NCI-H460 (cell line): ENCODE data around the gene AGPAT2. TPM values are rescaled to one million over a fixed set of nuclear protein-coding genes. Genes with fewer than 3 reads are reported as not detected.
A peak's percentile ranks its signal among the peaks of the same experiment; 100 is the strongest.

ENCODE experiments used
- DNase-seq: peaks from one replicate; pipeline ENCODE4 v3.0.0-alpha.2; 2016; ENCODE audit warnings: low read depth; ENCODE audit errors: extremely low read depth
- small RNA-seq, 2 experiments: library from RNA; depleted of rRNA; stranded (forward); fragments of <200 nt; gene quantifications; one replicate each; pipeline ENCODE3, GENCODE V24; 2014
- total RNA-seq: library from RNA; depleted of rRNA; stranded (reverse); fragments of >200 nt; shearing (Covaris generic); gene quantifications from 2 replicates; pipeline ENCODE4 v1.2.3, GENCODE V29; 2014; rRNA removed

The AGPAT2 gene
- total RNA-seq, 1 experiment from 2014 or later, result 24.5 TPM

DNA sequence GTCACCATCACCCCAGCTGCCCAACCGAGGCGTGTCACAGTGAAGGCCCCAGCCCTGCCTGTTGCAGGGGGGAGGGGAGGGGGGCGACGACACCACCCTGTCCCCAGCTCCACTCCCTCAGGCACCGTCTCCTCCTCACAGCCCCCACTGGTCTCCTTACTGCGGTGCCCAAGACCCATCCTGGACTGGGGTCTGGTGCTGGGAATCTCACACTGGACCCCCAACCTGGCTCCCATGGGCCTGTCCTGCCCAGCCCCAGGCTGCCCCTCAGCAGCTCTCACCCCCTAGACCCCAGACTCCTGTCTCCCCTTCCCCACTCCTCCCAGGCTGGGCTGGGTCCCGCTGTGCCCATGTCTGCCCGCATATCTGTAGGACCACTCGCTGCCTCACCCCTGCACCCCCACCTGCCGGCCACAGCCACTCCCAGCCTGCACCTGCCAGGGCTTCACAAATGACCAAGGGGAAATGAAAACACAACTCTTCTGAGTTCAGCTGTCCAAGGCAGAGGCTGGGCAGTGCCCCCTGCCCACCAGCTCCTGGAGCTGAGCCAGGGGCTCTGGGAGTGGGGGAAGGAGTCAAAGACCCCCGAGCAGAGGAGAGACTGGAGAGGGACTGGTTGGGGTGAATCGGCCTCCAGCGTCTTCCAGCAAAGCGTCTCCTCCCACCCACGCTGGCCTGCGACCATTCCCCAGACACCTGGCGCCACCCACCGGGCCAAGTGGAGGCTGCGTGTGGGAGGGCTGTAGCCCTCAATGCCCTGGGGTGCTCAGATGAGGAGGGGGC is 57.2 kb downstream of the AGPAT2 start:
- DNase-seq, result peak; percentile 36

GRCh38 chr9:136629001-136629878 is 58.0 kb downstream of the AGPAT2 start:
- no peak for DNase-seq

DNA sequence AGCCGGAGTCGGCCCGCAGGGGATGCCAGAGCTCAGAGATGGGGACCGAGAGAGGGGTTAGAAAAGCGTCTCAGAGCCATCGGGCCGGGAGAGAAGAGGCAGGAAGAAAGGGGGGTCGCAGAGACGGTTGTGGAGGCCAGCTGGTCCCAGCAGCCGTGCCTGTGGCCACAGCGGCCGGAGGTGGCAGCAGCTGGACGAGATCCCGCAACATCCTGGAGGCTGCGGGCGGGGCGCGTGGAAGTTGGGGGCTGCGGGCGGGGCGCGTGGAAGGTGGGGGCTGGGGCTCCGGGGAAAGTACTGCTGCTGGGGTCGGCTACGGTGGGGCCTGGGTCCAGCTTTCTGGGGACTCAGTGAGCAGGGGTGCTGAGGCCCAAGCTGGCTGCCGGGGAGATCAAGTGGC is 59.0 kb downstream of the AGPAT2 start:
- DNase-seq, result no peak

DNA sequence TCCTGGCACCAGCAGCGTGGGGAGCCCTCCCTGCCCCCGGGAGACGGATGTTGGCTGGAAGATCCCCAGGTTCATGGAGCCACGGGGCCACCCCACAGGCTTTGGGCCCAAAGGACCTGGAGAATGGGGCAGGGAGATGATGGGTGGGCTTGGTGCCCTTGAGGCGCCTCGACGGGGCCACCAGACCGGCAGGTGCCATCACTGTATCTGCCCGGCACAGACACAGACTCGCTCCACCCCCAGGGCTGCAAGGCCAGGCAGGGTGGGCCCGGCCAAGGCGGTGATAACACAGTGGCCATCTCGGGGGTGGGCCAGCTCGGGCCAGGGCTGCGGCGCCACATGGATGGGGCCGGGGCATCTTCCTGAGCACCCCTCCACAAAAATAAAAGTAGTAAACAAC is 59.6 kb downstream of the AGPAT2 start:
- DNase-seq, result no peak

DNA sequence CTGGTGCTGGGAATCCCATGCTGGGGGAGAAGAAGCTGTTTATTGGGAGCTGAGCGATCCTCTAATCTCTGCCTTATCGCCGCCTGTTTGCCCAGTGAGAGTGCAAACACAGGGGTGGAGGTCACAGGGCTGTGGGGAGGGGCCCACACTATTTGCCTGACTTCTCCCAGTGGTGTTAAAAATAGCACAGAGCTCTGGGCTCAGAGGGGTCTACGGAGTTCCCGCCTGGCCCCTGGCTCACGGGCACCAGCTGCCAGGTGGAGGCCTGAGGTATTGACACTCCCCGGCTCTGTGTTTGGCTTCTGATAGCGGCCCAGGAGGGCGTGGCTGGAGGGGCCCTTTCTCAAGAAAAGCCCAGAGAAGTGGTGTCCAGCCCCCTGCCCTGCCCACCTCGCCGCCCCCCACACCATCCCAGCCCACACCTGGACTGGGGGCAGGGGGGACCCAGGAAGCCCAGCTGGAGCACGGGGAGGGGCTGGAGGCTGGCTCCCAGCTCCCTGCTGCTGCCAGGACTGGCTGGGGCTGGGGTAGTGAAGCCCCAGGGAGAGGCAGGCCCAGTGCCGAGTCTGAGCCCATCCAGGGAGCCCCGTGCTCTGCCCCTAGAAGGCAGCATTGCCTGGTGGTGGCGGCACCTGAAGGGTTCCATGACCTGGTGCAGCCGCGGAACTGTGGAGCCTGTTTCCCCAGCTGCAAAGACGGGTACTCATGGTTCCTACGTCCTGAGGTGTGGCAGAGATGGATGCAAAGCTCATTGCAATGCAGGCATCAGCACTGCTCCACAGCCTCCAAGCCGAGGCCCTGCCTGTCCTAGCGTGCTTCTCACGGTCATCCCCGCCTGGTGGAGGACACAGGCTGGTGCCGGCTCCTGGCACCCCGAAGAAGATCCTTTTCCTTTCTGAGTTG is 60.3 kb downstream of the AGPAT2 start:
- DNase-seq, result no peak

GRCh38 chr9:136626066-136626725 is 61.1 kb downstream of the AGPAT2 start:
- DNase-seq, result no peak

GRCh38 chr9:136625101-136626065 is 61.9 kb downstream of the AGPAT2 start:
- DNase-seq, result peak; percentile 23

DNA sequence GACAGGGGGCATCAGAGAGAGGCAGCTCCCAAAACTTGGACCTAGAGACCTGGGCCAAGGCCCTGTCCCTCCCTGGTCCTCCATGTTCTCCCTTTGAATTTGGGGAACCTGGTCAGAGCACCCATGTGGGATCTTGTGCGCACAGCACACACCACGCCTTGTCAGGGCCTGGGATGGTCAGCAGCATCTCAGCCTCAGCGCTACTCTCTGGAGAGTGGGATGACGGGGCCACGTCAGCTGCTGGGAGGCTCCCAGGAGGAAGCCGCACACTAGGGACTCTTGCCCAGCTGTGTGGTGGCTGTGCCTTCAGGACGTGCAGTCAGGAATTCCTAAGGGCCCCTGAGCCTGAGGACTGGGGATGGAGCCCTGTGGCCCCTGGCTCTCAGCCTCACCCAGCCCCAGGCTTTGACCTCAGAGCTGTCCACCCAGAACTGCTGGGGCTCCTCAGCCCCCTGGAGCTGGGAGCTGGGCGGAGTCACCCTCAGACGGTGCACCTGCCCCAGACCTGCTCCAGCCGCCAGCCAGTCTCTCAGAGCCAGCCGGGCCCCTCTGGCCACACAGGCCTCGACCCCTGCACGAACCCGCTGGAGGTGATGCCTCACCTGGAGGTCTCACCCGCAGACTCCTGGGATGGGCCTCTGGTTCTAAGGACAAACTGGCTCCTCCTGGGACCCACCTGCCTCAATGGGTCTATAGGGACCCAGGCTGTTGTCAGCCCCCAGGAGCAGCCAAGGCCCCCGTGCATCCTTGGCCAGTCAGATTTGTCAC is 62.9 kb downstream of the AGPAT2 start:
- DNase-seq, result no peak

GRCh38 chr9:136623842-136624183 is 63.4 kb downstream of the AGPAT2 start:
- DNase-seq, result no peak

Small RNAs within 50 kb of the gene (small RNA-seq; reads per million reads assigned to genes)
- gene MIR126, result 12.6 to 267 reads per million in 2 experiments

Other genes with a start within 250 kb of the AGPAT2 start
- gene INPP5E, start 247.6 kb downstream of the AGPAT2 start, total RNA-seq, result 8.6 and 9.6 TPM in 2 replicates
- gene SEC16A, start 204.4 kb downstream of the AGPAT2 start, total RNA-seq, result 26.3 and 29.2 TPM in 2 replicates
- 8.0 and 12.5 TPM in 2 replicates for gene NOTCH1, start 141.4 kb downstream of the AGPAT2 start, total RNA-seq
- 51.7 and 77.2 TPM in 2 replicates for gene EGFL7, start 24.5 kb downstream of the AGPAT2 start, total RNA-seq
- 14.1 and 14.4 TPM in 2 replicates for gene DIPK1B, start 25.1 kb upstream of the AGPAT2 start, total RNA-seq
- not detected in 2 replicates for gene LCN10, start 55.5 kb upstream of the AGPAT2 start, total RNA-seq
- not detected in 2 replicates for gene LCN6, start 61.1 kb upstream of the AGPAT2 start, total RNA-seq
- gene LCN8, start 70.8 kb upstream of the AGPAT2 start, total RNA-seq, result not detected in 2 replicates
- not detected in 2 replicates for gene LCN15, start 77.1 kb upstream of the AGPAT2 start, total RNA-seq
- 24.0 and 27.6 TPM in 2 replicates for gene TMEM141, start 103.9 kb upstream of the AGPAT2 start, total RNA-seq
- gene CCDC183, start 108.9 kb upstream of the AGPAT2 start, total RNA-seq, result 1.7 and 1.8 TPM in 2 replicates
- 59.4 and 69.4 TPM in 2 replicates for gene RABL6, start 120.5 kb upstream of the AGPAT2 start, total RNA-seq
- 2.6 and 2.7 TPM in 2 replicates for gene AJM1, start 155.0 kb upstream of the AGPAT2 start, total RNA-seq
- 132 and 134 TPM in 2 replicates for gene PHPT1, start 162.0 kb upstream of the AGPAT2 start, total RNA-seq
- 4.4 and 4.5 TPM in 2 replicates for gene MAMDC4, start 164.9 kb upstream of the AGPAT2 start, total RNA-seq
- 309 and 321 TPM in 2 replicates for gene EDF1, start 178.9 kb upstream of the AGPAT2 start, total RNA-seq
- gene TRAF2, start 199.1 kb upstream of the AGPAT2 start, total RNA-seq, result 12.1 and 17.9 TPM in 2 replicates